ENCODE measurements around the gene NOTCH2. TPM values are rescaled to one million over a fixed set of nuclear protein-coding genes. Genes with fewer than 3 reads are reported as not detected.
A peak's percentile ranks its signal among the peaks of the same experiment; 100 is the strongest.
"Not testable (repeated sequence)": the region's sequence is repeated elsewhere in the genome, so short reads cannot be mapped to it uniquely, and the experiment has no call there.

Gene NOTCH2
- total RNA-seq, 4 donors from 2014 or later, result 10.1 to 21.8 (median 15.8) TPM

DNA sequence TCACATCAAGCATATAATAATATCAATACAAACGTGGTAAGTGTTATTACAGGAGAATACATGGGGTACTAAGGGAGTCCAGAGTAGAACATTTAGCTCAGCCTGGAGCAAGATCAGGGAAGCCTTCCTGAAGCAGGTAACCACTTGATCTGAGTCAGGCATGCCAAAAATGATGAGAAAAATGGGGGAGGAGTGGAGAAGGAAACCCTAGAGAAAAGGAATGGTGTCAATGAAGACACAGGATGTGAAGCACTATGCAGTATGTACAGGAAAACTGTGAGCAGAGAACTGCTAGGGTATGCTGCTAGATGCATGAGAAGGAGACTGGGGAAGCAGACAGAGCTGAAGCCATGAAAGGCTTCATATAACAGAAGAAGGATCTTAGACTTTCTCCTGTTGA, 84.7 kb downstream of the NOTCH2 start:
- no peak for TF ChIP-seq POLR2A (IDR thresholded peaks at IDR 0.05)
- TF ChIP-seq, protein P1, sequence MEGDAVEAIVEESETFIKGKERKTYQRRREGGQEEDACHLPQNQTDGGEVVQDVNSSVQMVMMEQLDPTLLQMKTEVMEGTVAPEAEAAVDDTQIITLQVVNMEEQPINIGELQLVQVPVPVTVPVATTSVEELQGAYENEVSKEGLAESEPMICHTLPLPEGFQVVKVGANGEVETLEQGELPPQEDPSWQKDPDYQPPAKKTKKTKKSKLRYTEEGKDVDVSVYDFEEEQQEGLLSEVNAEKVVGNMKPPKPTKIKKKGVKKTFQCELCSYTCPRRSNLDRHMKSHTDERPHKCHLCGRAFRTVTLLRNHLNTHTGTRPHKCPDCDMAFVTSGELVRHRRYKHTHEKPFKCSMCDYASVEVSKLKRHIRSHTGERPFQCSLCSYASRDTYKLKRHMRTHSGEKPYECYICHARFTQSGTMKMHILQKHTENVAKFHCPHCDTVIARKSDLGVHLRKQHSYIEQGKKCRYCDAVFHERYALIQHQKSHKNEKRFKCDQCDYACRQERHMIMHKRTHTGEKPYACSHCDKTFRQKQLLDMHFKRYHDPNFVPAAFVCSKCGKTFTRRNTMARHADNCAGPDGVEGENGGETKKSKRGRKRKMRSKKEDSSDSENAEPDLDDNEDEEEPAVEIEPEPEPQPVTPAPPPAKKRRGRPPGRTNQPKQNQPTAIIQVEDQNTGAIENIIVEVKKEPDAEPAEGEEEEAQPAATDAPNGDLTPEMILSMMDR (IDR thresholded peaks at IDR 0.05 in 4 of 5, conservative IDR thresholded peaks at IDR 0.05 in 1 of 5), result no peak
- in situ Hi-C loops (cut with MboI; ENCODE audit: low sequenced_read_pairs in 4 of 4) (no loop called here), intact Hi-C loops (cut with DNase I; ENCODE audit: low total_unique reads) (no loop called here)
- ATAC-seq (no peak), DNase-seq (no peak)
- no peaks in the 10 kb centered on the region for H3K27me3 ChIP-seq
- no peak overlapping the region for H3K27ac ChIP-seq
- no peak overlapping the region for H3K4me3 ChIP-seq
- no peaks in the 10 kb centered on the region for H3K36me3 ChIP-seq
- no peaks in the 10 kb centered on the region for H3K9me3 ChIP-seq
- H3K4me1 ChIP-seq, result peaks cover 19 to 22% of the 10 kb centered on the region in 2 donors

DNA sequence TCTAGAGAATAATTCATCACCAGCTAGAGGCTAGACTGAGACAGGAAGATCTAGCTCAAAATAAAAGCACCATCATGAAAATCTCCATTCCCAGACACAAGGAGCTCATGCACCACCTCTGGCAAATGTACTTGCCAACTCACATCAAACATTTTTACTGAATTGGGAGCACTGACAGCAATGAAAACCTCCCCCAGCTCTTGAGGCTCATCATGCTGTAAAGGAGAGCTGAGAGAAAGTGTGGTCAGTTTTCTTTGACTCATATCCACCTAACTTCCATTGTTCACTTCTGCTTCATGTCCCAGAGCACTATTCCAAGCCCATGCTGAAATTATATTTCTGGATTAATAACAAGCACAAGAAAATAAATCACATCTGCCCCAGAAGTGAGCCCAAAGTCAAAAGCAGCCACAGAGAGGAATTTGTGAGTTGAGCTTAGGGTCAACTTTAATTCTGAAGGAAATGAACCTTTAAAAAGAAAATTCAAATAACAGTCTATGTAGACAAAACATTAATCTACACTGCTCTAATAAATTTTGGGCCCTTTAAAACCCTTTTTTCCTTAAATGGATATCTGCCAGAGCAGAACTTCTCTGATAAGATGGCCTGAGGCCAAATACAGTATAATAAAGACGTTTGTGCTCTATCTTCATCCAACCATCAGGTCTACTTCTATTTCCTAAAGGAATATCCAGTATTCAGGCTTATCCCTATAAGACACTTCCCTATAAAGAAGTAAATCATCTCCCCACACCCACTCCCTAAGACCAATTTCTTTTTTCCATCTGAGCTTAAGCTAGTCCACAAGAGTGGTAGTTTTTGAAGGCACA, 87.3 kb downstream of the NOTCH2 start:
- Histone ChIP-seq H3K4me3 (no peak overlapping the region), H3K36me3 (no peaks in the 10 kb centered on the region), H3K27ac (no peak overlapping the region), H3K9me3 (no peaks in the 10 kb centered on the region), H3K4me1 (peaks cover 6 to 9% of the 10 kb centered on the region in 2 donors), H3K27me3 (no peaks in the 10 kb centered on the region)
- TF ChIP-seq, protein P1 (IDR thresholded peaks at IDR 0.05 in 4 of 5, conservative IDR thresholded peaks at IDR 0.05 in 1 of 5), result no peak
- TF ChIP-seq POLR2A (IDR thresholded peaks at IDR 0.05), result no peak
- in situ Hi-C loops (cut with MboI; ENCODE audit: low sequenced_read_pairs in 4 of 4) (no loop called here), intact Hi-C loops (cut with DNase I; ENCODE audit: low total_unique reads) (no loop called here)
- ATAC-seq (no peak), DNase-seq (no peak)

DNA sequence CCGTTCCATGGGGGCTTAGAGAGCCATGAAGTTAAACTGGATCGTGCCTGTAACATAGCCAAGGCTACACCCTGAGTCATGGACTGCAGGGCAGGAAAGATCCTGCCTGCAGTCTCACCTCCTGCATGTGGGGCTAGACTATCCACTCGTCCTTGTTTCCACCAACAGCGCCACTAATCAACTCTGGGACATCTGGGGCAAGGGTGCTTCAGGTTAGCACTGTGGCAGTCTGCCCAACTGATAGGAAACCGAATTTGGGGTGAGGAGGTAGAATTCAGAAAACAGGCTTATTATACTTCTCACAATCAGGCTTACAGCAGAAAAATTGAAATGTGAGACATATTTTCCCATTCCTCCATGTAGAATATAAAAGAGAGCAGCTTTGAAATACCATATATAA, 88.0 kb downstream of the NOTCH2 start:
- H3K4me3 ChIP-seq, result no peak overlapping the region
- no peaks in the 10 kb centered on the region for H3K36me3 ChIP-seq
- H3K4me1 ChIP-seq, result peaks cover 0 to 2% of the 10 kb centered on the region in 2 donors
- in situ Hi-C loops (cut with MboI; ENCODE audit: low sequenced_read_pairs in 4 of 4), result no loop called here
- H3K27ac ChIP-seq, result no peak overlapping the region
- ATAC-seq (no peak), DNase-seq (no peak)
- H3K27me3 ChIP-seq, result no peaks in the 10 kb centered on the region
- TF ChIP-seq, protein P1 (IDR thresholded peaks at IDR 0.05 in 4 of 5, conservative IDR thresholded peaks at IDR 0.05 in 1 of 5), result no peak
- no peak for TF ChIP-seq POLR2A (IDR thresholded peaks at IDR 0.05)
- intact Hi-C loops (cut with DNase I; ENCODE audit: low total_unique reads), result no loop called here
- H3K9me3 ChIP-seq, result no peaks in the 10 kb centered on the region

DNA sequence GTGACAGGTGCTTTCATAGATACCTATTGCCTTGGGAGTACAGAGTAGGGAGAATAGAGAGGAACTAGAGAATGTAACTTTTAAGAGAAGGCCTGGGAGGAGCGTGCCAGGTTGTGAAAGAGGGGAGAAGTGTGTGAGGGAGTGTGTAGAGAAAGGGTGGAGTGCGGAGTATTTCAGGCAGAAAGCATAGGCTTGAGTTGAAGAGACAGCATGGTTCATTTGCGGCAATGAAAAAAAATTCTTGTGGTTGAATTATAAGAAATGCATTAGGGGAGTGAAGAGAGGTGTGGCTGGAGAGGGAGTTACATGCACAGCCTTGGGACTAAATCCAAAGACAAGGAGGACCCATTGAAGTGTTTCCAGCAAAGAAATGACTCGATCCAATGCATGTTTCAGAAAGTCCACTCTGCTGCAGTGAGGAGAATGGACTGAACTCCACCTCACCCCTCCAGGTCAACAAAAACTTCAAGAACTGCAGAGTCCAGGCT, 91.4 kb downstream of the NOTCH2 start:
- Histone ChIP-seq H3K27me3 (no peaks in the 10 kb centered on the region), H3K9me3 (no peaks in the 10 kb centered on the region), H3K4me3 (no peak overlapping the region), H3K36me3 (no peaks in the 10 kb centered on the region), H3K4me1 (peaks cover 13 to 22% of the 10 kb centered on the region in 2 donors), H3K27ac (no peak overlapping the region)
- ATAC-seq (no peak), DNase-seq (no peak)
- intact Hi-C loops (cut with DNase I; ENCODE audit: low total_unique reads) (no loop called here), in situ Hi-C loops (cut with MboI; ENCODE audit: low sequenced_read_pairs in 4 of 4) (no loop called here)
- TF ChIP-seq POLR2A (IDR thresholded peaks at IDR 0.05), result no peak
- TF ChIP-seq, protein P1 (IDR thresholded peaks at IDR 0.05 in 4 of 5, conservative IDR thresholded peaks at IDR 0.05 in 1 of 5), result no peak

DNA sequence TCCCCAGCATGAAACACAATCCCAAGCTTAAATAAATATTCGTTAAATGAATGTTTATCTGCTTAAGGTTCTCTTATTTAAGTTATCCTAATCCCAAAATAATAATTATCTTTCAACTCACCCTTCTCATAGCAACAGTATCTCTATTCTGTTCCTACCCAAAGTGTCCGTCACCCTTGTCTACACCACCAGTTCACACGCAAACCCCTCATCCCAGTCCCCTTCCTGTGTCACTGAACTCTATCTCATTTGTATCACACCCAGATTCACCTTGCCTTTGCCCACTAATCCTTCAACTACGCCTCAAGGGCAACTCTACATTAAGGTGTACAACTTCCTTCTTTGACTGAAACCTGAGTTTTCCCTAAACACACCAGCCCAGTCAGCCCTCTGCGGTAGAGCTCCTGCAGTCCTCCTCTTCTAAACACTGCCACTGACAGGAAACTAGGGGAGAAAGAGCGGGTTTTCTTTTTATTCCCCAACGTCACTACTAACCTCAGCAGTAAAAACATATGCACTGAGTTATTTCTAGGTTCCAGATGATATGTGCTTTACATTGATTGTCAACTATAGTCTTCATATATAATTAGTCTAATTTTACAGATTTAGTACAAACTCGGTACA, 92.2 kb downstream of the NOTCH2 start:
- H3K4me3 ChIP-seq; H3K27ac ChIP-seq; H3K9me3 ChIP-seq; intact Hi-C loops (cut with DNase I; ENCODE audit: low total_unique reads); in situ Hi-C loops (cut with MboI; ENCODE audit: low sequenced_read_pairs in 4 of 4); H3K36me3 ChIP-seq; H3K27me3 ChIP-seq; DNase-seq; ATAC-seq: not testable (repeated sequence)
- H3K4me1 ChIP-seq, result peaks cover 13 to 22% of the 10 kb centered on the region in 2 donors

DNA sequence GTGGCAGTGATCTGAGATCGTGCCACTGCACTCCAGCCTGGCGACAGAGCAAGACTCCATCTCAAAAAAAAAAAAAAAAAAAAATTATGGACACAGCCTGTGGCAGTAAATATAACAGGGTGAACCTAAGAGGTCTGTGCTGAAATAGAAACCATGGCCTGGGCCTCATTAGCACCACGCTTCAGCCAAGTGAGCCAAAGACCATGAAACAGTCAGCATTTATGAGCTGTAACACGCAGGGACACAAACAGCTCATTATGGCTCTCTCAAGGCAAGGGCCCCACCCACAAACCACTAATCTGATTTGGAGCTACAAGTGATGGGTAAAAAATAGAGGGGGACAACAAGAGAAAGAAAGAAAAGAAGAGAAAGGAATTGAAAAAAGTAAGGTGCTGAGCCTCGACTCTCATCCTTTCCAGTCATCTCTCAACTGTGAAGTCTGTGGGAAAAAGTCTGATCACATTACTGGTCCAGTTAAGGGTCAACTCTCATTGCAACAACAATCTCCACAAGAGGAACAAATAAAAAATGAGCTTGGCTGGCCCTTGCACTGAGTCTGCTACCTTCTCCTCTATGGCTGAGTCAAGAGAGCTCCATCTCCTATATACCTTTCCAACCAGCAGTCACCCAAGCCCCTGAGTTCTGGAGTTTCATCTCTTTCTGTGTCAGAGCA, 93.7 kb downstream of the NOTCH2 start:
- H3K27me3 ChIP-seq; H3K9me3 ChIP-seq; in situ Hi-C loops (cut with MboI; ENCODE audit: low sequenced_read_pairs in 4 of 4); H3K36me3 ChIP-seq; H3K4me3 ChIP-seq; intact Hi-C loops (cut with DNase I; ENCODE audit: low total_unique reads): not testable (repeated sequence)
- peak overlapping the region in 3 of 4 donors; percentile 13 to 55 (median 47) for H3K27ac ChIP-seq
- ATAC-seq (peak; percentile 55 to 76), DNase-seq (peak in 1 of 2 donors; percentile 15)
- H3K4me1 ChIP-seq, result peaks cover 13 to 22% of the 10 kb centered on the region in 2 donors

Data from gastrocnemius medialis (tissue), 4 donors.